Breast epithelium (tissue), 3 donors: ENCODE results near the gene SLC34A1.
"Not testable (repeated sequence)": the region's sequence is repeated elsewhere in the genome, so short reads cannot be mapped to it uniquely, and the experiment has no call there.

Experiments used
- POLR2A ChIP-seq: fragments of 450-650 bp; IDR thresholded peaks from one replicate; pipeline ENCODE4 v1.6.1; 2016; ENCODE audit warnings: antibody characterized with exemption, mild to moderate bottlenecking, moderate library complexity
- POLR2AphosphoS5 ChIP-seq, 3 donors: sonication (generic); formaldehyde crosslinking; IDR thresholded peaks; one replicate each; pipeline ENCODE4 v1.6.1; 2017; ENCODE audit warnings: antibody characterized with exemption in 3 of 3
- TF ChIP-seq, protein P1 (sequence below), 3 donors: fragments of 450-650 bp; IDR thresholded peaks; one replicate each; pipeline ENCODE4 v1.5.1; 2016 to 2017; ENCODE audit warnings: antibody characterized with exemption in 3 of 3, mild to moderate bottlenecking in 3 of 3, moderate library complexity in 3 of 3

DNA sequence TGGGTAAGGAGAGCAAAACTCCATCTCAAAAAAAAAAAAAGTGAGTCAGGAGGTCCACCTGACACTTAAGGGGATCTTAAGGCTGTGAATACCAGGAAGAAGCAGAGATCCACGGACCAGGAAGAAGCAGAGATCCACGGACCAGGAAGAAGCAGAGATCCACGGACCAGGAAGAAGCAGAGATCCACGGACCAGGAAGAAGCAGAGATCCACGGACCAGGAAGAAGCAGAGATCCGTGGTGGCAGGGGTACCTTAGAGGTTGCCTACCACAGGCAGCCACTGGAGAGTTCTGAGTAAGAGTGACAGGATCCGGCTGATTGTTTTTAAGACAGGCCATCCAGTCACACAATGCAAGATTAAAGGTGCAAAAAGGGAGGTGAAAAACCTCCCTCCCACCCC, 36.2 kb downstream of the SLC34A1 start:
- TF ChIP-seq, protein P1, sequence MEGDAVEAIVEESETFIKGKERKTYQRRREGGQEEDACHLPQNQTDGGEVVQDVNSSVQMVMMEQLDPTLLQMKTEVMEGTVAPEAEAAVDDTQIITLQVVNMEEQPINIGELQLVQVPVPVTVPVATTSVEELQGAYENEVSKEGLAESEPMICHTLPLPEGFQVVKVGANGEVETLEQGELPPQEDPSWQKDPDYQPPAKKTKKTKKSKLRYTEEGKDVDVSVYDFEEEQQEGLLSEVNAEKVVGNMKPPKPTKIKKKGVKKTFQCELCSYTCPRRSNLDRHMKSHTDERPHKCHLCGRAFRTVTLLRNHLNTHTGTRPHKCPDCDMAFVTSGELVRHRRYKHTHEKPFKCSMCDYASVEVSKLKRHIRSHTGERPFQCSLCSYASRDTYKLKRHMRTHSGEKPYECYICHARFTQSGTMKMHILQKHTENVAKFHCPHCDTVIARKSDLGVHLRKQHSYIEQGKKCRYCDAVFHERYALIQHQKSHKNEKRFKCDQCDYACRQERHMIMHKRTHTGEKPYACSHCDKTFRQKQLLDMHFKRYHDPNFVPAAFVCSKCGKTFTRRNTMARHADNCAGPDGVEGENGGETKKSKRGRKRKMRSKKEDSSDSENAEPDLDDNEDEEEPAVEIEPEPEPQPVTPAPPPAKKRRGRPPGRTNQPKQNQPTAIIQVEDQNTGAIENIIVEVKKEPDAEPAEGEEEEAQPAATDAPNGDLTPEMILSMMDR (IDR thresholded peaks at IDR 0.05) = not testable (repeated sequence)
- TF ChIP-seq POLR2A; POLR2AphosphoS5 (IDR thresholded peaks at IDR 0.05): not testable (repeated sequence)
